ENCODE results near the gene DPEP1.

DNA sequence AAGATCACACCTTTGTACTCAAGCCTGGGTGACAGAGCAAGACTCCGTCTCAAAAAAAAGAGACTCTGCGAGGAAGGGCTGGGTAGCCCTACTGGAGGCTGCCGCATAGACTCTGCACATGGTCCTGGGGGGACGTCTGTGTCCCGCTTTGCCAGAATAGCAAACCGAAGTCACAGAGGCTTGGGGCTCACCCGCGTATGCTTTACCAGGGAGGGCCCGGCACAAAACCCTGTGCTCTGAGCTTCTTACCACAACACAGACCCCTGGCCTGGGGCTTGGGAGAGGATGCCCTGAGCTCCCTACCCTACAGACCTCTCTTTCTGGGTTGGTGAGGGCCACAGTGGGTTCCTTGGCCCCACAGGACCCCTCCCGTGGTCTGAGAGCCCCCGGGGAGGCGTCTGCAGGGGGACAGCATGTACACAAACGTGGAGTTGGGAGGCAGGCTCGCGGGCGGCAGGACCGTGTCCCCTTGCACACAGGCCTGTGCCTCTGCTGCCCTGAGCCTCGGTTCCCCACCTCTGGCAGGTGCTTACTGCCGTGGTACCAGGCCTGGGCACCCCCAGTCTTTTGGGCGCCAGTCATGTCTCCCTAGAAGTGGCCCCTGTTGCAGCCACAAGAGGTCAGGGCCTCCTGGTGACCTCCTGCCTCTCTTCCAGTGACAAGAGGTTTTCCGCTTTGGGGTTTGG is 24.1 kb upstream of the DPEP1 start:
- TF ChIP-seq POLR2A (IDR thresholded peaks at IDR 0.05; ENCODE audit: low read depth, low read length) (no peak), POLR2AphosphoS5 (IDR thresholded peaks at IDR 0.05; ENCODE audit: low read depth, low read length) (no peak), TAF1 (IDR thresholded peaks at IDR 0.05; ENCODE audit: borderline replicate concordance, low read depth, low read length) (no peak)
